ENCODE results near the gene ADAMTS1. TPM values are rescaled to one million over a fixed set of nuclear protein-coding genes. Genes with fewer than 3 reads are reported as not detected.
A peak's percentile ranks its signal among the peaks of the same experiment; 100 is the strongest.

ADAMTS1 gene
- total RNA-seq, 1 donor from 2014 or later, result 59.3 TPM

GRCh38 chr21:26844258-26845065 is 747 bp downstream of the ADAMTS1 start:
- TF ChIP-seq CTCF (IDR thresholded peaks at IDR 0.05), result no peak
- intact Hi-C loops (cut with DNase I), result loop anchor here (5.0 kb wide), 1 partner anchor 858 kb away; no protein-coding TSS in a partner anchor
- peak; percentile 31 to 49 for ATAC-seq
- H3K9me3 ChIP-seq, result no peaks in the 10 kb centered on the region
- H3K4me1 ChIP-seq, result peaks cover 72% of the 10 kb centered on the region
- H3K27ac ChIP-seq, result peak overlapping the region; percentile 95
- peak overlapping the region; percentile 79 for H3K4me3 ChIP-seq
- H3K27me3 ChIP-seq (ENCODE audit: low read depth), result peaks cover 23% of the 10 kb centered on the region
- H3K36me3 ChIP-seq, result peaks cover 29% of the 10 kb centered on the region
- peak; percentile 57 for DNase-seq

DNA sequence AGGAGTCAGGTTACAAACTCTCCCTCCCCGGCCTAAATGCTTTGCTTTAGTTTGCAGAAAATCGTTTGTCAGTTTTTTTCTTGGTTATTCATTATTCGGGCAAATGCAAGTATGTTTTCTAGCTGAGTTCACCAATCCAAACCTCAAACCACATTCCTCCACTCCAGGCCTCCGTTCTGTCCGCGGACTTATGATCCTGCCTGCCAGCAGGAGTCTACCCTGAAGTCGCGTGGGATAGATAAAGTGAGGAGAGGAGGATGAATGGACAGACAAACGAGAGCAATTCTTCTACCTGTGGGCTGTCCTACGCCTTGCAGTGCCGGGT is 1.3 kb downstream of the ADAMTS1 start:
- ATAC-seq, result peak; percentile 1
- peak overlapping the region; percentile 95 for H3K27ac ChIP-seq
- no peaks in the 10 kb centered on the region for H3K9me3 ChIP-seq
- peaks cover 23% of the 10 kb centered on the region for H3K27me3 ChIP-seq (ENCODE audit: low read depth)
- no peak for DNase-seq
- intact Hi-C loops (cut with DNase I), result no loop called here
- peaks cover 78% of the 10 kb centered on the region for H3K4me1 ChIP-seq
- no peak for TF ChIP-seq CTCF (IDR thresholded peaks at IDR 0.05)
- peaks cover 35% of the 10 kb centered on the region for H3K36me3 ChIP-seq
- H3K4me3 ChIP-seq, result peak overlapping the region; percentile 79

DNA sequence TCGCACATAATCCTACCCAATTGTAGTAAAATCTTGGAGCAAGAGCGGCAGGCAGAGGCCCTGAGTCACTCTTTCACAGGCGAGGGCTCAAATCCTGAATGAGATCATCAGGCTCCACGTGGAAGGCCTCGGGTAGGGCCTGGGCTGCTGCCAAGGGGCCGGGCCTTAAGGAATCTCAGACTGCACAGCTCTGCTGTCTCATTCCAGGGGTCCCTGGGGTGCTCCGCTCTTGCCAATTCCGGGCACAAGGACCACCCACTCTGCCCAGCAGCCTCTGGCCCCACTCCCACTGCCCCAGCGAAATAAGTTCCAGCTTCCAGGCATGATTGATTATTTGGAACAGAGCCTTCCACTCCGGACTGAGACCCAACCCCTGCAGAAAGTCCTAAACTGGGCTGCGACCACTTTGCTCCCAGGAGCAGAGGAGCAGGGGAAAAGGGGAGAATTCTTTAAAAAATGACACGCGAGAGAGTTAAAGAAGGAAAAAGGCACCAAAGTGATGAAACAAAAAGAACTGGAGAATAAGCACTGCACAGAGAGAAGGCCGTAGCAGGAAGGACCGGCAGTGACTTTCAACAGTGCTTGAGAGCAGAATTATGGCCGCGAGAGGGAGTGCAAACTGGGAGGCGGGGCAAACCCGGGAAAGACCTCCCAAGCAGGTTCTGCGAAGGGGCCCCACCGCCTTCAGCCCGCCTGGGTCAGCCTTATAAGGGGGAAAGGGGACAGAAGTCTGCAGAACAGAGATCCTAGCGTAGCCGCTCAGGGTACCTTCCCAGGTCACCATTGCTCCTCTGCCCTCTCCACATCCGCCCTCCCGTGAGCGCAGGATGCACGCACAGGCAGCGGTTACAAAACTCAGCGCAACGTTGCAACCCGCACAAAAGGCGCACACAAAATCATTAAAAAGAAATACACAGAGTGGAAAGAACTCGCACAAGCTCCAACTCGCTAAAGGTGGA is 2.0 kb downstream of the ADAMTS1 start:
- peak overlapping the region; percentile 79 for H3K4me3 ChIP-seq
- ATAC-seq (peak; percentile 72 to 73), DNase-seq (peak; percentile 84)
- TF ChIP-seq CTCF (IDR thresholded peaks at IDR 0.05), result peak; percentile 10
- H3K9me3 ChIP-seq, result no peaks in the 10 kb centered on the region
- peak overlapping the region; percentile 95 for H3K27ac ChIP-seq
- H3K36me3 ChIP-seq, result peaks cover 41% of the 10 kb centered on the region
- peaks cover 22% of the 10 kb centered on the region for H3K27me3 ChIP-seq (ENCODE audit: low read depth)
- intact Hi-C loops (cut with DNase I), result no loop called here
- H3K4me1 ChIP-seq, result peaks cover 84% of the 10 kb centered on the region

- intact Hi-C loops (cut with DNase I), result no loop called here
- H3K27me3 ChIP-seq (ENCODE audit: low read depth), result peaks cover 19% of the 10 kb centered on the region
- no peak for DNase-seq
- ATAC-seq, result no peak
- peak overlapping the region; percentile 95 for H3K27ac ChIP-seq
- peak overlapping the region; percentile 79 for H3K4me3 ChIP-seq
- no peak for TF ChIP-seq CTCF (IDR thresholded peaks at IDR 0.05)
- peaks cover 51% of the 10 kb centered on the region for H3K36me3 ChIP-seq
- H3K9me3 ChIP-seq, result no peaks in the 10 kb centered on the region
- H3K4me1 ChIP-seq, result peaks cover 82% of the 10 kb centered on the region
These were observed 2.9 kb downstream of the ADAMTS1 start for GRCh38 chr21:26842300-26842699.

DNA sequence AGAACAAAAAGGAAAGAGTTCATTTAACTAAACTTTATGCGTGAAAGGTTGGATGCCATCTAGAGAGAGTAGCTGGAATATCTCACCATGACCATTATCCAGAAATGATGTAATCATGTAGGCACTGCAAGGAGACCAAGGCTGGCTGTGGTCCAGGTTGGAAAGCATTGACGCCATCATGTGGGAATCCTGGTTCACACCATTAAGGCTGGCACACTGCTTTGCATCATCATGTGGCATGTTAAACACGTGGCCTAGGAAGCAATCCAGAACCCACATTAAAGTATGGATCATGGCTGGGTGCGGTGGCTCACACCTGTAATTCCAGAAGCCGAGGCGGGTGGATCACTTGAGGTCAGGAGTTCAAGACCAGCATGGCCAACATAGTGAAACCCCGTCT is 4.3 kb downstream of the ADAMTS1 start:
- H3K27ac ChIP-seq, result no peak overlapping the region

More for the DNA sequence above, 4.3 kb downstream of the ADAMTS1 start:
- peaks cover 74% of the 10 kb centered on the region for H3K4me1 ChIP-seq
- DNase-seq (no peak), ATAC-seq (no peak)
- TF ChIP-seq CTCF (IDR thresholded peaks at IDR 0.05), result no peak
- H3K27me3 ChIP-seq (ENCODE audit: low read depth), result peaks cover 19% of the 10 kb centered on the region
- H3K9me3 ChIP-seq, result no peaks in the 10 kb centered on the region
- peak overlapping the region; percentile 79 for H3K4me3 ChIP-seq
- peaks cover 61% of the 10 kb centered on the region for H3K36me3 ChIP-seq
- intact Hi-C loops (cut with DNase I), result no loop called here
